ENCODE data around the gene FPR3.

GRCh38 chr19:51824281-51825005 is 29.5 kb downstream of the FPR3 start:
- TF ChIP-seq, protein P1, sequence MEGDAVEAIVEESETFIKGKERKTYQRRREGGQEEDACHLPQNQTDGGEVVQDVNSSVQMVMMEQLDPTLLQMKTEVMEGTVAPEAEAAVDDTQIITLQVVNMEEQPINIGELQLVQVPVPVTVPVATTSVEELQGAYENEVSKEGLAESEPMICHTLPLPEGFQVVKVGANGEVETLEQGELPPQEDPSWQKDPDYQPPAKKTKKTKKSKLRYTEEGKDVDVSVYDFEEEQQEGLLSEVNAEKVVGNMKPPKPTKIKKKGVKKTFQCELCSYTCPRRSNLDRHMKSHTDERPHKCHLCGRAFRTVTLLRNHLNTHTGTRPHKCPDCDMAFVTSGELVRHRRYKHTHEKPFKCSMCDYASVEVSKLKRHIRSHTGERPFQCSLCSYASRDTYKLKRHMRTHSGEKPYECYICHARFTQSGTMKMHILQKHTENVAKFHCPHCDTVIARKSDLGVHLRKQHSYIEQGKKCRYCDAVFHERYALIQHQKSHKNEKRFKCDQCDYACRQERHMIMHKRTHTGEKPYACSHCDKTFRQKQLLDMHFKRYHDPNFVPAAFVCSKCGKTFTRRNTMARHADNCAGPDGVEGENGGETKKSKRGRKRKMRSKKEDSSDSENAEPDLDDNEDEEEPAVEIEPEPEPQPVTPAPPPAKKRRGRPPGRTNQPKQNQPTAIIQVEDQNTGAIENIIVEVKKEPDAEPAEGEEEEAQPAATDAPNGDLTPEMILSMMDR (conservative IDR thresholded peaks at IDR 0.05; ENCODE audit: low read length): no peak
- TF ChIP-seq EZH2phosphoT487 (IDR thresholded peaks at IDR 0.05; ENCODE audit: borderline replicate concordance, low read depth, low read length): no peak

All from OCI-LY7 (cell line).